Measurements from ENCODE around the gene LYRM9. TPM values are rescaled to one million over a fixed set of nuclear protein-coding genes. Genes with fewer than 3 reads are reported as not detected.

LYRM9 gene
- polyA plus RNA-seq, 3 donors: 5.9 to 7.6 (median 6.3) TPM

DNA sequence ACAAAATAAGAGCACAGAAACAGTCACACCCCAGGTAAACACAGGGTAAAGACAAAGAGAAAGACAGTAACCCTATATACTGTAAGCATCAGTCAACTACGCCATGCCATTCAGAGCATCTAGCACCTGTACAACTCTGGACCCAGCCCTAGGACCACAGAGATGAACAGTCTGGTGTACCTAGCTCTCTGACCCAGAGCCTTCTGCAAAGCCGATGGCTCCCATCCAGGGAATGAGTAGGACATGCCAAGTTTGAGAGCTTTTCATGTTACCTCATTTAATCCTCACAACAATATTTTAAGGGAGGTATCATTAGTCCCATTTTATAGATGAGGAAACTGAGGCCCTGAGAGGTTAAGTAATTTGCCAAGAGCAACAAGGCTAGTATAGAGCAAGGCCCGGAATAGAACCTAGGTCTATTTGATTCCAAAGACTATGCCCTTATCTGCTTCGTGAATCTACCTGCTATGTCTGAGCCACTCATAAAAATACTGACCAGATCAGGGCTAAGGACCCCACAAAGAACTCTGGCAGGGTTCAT is 3.4 kb downstream of the LYRM9 start:
- H3K4me3 Mint-ChIP-seq: no peak overlapping the region
- H3K27ac ChIP-seq (ENCODE audit: low read depth in 1 of 2, low read length in 2 of 2): no peak overlapping the region
- WGBS (ENCODE audit: insufficient coverage): 91% methylated on average over 3 of the region's 4 CpGs
- no peaks in the 10 kb centered on the region for H3K79me2 ChIP-seq (ENCODE audit: insufficient read depth, low read length)
- intact Hi-C loops (cut with micrococcal nuclease): loop anchor here in 1 of 2 donors (10.0 kb wide), 1 partner anchor 85 kb away; the partner anchor contains the start of gene NOS2
- H3K27me3 Mint-ChIP-seq (ENCODE audit: low read depth in 3 of 3): peaks cover 0 to 2% (median 0%) of the 10 kb centered on the region in 3 donors
- H3K9ac ChIP-seq (ENCODE audit: insufficient read depth, low read length, poor library complexity, severe bottlenecking): no peak overlapping the region
- no peak for DNase-seq
- peaks cover 0 to 6% (median 4%) of the 10 kb centered on the region in 7 donors for H3K9me3 Mint-ChIP-seq
- peaks cover 30% of the 10 kb centered on the region for H3K4me1 Mint-ChIP-seq
- H3K36me3 ChIP-seq (replicated peaks in 1 of 2; ENCODE audit: control insufficient read depth in 1 of 2, insufficient read depth in 2 of 2, low read length in 2 of 2): no peaks in the 10 kb centered on the region
- no peak overlapping the region for H3K4me2 ChIP-seq (replicated peaks; ENCODE audit: extremely low read depth, low read length, poor library complexity, severe bottlenecking)
- H3K27ac Mint-ChIP-seq: peak overlapping the region in 1 of 7 donors; percentile 18
- no peaks in the 10 kb centered on the region for H3K36me3 Mint-ChIP-seq
- H3K4me1 ChIP-seq (ENCODE audit: control insufficient read depth in 1 of 2, insufficient read depth in 2 of 2, low read length in 2 of 2): peaks cover 20 to 23% of the 10 kb centered on the region in 2 donors
- H4K20me1 ChIP-seq (ENCODE audit: insufficient read depth, low read length): no peaks in the 10 kb centered on the region
- no peak overlapping the region for H2AFZ ChIP-seq (ENCODE audit: insufficient read depth, low read depth, low read length, poor library complexity, severe bottlenecking)
- H3K9me3 ChIP-seq (replicated peaks in 1 of 2; ENCODE audit: control insufficient read depth in 1 of 2, insufficient read depth in 1 of 2, low read length in 2 of 2): no peaks in the 10 kb centered on the region
- H3K4me3 ChIP-seq (replicated peaks in 1 of 3; ENCODE audit: low read depth in 2 of 3, low read length in 3 of 3): no peak overlapping the region
- no peaks in the 10 kb centered on the region for H3K27me3 ChIP-seq (ENCODE audit: control insufficient read depth in 2 of 2, insufficient read depth in 2 of 2, low read length in 2 of 2)
- no peak for TF ChIP-seq CTCF (IDR thresholded peaks at IDR 0.05)

DNA sequence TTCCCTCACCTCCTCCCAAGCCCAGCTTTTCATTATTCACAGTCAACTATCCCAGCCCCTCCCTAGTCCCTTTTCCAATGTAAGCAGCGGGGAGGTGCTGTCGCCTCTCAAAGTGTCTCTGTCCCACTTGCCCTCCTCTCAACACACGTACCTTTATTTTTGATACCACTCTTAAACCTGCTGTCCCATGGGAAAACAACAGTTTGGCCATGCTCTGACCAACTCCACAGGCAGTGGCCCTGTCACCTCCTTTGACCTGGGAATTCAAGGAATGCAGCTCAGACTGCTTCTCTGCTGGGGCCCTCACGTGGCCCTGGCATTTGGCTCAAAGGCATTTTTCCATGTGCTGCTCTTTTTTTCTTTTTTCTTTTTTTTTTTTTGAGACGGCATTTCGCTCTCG is 4.2 kb downstream of the LYRM9 start:
- H3K27me3 Mint-ChIP-seq (ENCODE audit: low read depth in 3 of 3): peaks cover 0 to 2% (median 0%) of the 10 kb centered on the region in 3 donors
- Histone ChIP-seq H4K20me1 (ENCODE audit: insufficient read depth, low read length) (no peaks in the 10 kb centered on the region), H3K4me3 (replicated peaks in 1 of 3; ENCODE audit: low read depth in 2 of 3, low read length in 3 of 3) (no peak overlapping the region), H3K79me2 (ENCODE audit: insufficient read depth, low read length) (no peaks in the 10 kb centered on the region), H3K9me3 (replicated peaks in 1 of 2; ENCODE audit: control insufficient read depth in 1 of 2, insufficient read depth in 1 of 2, low read length in 2 of 2) (no peaks in the 10 kb centered on the region), H2AFZ (ENCODE audit: insufficient read depth, low read depth, low read length, poor library complexity, severe bottlenecking) (no peak overlapping the region), H3K4me1 (ENCODE audit: control insufficient read depth in 1 of 2, insufficient read depth in 2 of 2, low read length in 2 of 2) (peaks cover 13 to 15% of the 10 kb centered on the region in 2 donors), H3K27me3 (ENCODE audit: control insufficient read depth in 2 of 2, insufficient read depth in 2 of 2, low read length in 2 of 2) (no peaks in the 10 kb centered on the region), H3K36me3 (replicated peaks in 1 of 2; ENCODE audit: control insufficient read depth in 1 of 2, insufficient read depth in 2 of 2, low read length in 2 of 2) (no peaks in the 10 kb centered on the region), H3K27ac (ENCODE audit: low read depth in 1 of 2, low read length in 2 of 2) (no peak overlapping the region), H3K9ac (ENCODE audit: insufficient read depth, low read length, poor library complexity, severe bottlenecking) (no peak overlapping the region), H3K4me2 (replicated peaks; ENCODE audit: extremely low read depth, low read length, poor library complexity, severe bottlenecking) (no peak overlapping the region)
- H3K4me1 Mint-ChIP-seq: peaks cover 23% of the 10 kb centered on the region
- no peaks in the 10 kb centered on the region for H3K36me3 Mint-ChIP-seq
- TF ChIP-seq CTCF (IDR thresholded peaks at IDR 0.05): no peak
- H3K27ac Mint-ChIP-seq: no peak overlapping the region
- H3K4me3 Mint-ChIP-seq: no peak overlapping the region
- DNase-seq: no peak
- intact Hi-C loops (cut with micrococcal nuclease): loop anchor here in 1 of 2 donors (10.0 kb wide), 1 partner anchor 84 kb away; the partner anchor contains the start of gene NOS2
- peaks cover 0 to 6% (median 4%) of the 10 kb centered on the region in 7 donors for H3K9me3 Mint-ChIP-seq
- WGBS (ENCODE audit: insufficient coverage): 79% methylated on average over 6 of the region's 7 CpGs
